C4-2B (cell line): ENCODE data around the gene ZFYVE19.

Experiments
- H3K27ac ChIP-seq: fragments of 450-650 bp; 2 replicates; pipeline ENCODE4 v1.5.1; 2017
- ZFX ChIP-seq: fragments of 450-650 bp; IDR thresholded peaks from 2 replicates; pipeline ENCODE4 v1.6.1; 2017
- TF ChIP-seq, protein P1 (sequence below): fragments of 450-650 bp; conservative IDR thresholded peaks from 2 replicates; pipeline ENCODE4 v1.5.1; 2017; ENCODE audit warnings: mild to moderate bottlenecking

Gene ZFYVE19

DNA sequence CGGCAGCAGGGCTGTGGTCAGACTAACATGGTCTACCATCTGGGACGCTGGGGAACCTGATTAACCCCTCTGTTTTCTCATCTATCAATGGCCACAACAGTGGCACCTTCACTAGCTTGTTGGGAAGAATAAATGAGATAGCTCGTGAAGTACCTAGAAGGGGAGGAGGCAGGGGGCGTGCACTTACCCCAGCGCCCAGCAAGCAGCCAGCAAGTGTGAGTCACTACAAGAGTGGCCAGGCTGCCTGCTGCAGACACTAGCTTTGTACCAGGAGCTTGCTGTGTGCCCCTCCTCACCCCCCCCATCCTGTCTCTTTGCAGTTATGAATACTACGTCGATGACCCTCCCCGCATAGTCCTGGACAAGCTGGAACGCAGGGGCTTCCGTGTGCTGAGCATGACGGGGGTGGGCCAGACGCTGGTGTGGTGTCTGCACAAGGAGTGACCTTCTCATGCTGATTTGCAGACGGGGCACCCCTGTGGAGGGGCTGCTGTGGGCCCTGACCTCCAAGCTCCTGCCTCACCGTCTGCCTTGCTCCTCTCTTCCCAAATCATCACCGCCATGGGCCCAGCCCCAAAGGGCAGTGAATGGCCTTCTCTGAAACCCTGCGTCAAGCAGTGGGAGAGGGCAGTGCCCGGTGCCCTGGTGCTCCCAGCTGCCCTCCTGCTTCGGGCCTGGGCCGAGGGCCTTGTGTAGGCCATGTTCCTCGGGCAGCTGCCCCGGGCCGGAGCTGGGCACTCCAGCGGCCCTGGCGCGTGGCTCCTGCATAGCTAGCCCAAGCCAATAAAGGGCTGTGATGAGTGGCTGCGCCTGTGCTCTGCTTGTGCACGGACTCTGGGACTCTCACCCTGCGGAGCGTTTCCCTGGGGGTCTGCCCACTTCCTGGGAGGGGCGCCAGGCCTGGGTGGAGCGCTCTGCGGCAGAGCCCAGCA, 39.7 kb upstream of the ZFYVE19 start:
- no peak for TF ChIP-seq ZFX
- TF ChIP-seq, protein P1, sequence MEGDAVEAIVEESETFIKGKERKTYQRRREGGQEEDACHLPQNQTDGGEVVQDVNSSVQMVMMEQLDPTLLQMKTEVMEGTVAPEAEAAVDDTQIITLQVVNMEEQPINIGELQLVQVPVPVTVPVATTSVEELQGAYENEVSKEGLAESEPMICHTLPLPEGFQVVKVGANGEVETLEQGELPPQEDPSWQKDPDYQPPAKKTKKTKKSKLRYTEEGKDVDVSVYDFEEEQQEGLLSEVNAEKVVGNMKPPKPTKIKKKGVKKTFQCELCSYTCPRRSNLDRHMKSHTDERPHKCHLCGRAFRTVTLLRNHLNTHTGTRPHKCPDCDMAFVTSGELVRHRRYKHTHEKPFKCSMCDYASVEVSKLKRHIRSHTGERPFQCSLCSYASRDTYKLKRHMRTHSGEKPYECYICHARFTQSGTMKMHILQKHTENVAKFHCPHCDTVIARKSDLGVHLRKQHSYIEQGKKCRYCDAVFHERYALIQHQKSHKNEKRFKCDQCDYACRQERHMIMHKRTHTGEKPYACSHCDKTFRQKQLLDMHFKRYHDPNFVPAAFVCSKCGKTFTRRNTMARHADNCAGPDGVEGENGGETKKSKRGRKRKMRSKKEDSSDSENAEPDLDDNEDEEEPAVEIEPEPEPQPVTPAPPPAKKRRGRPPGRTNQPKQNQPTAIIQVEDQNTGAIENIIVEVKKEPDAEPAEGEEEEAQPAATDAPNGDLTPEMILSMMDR: no peak
- no peak overlapping the region for H3K27ac ChIP-seq

DNA sequence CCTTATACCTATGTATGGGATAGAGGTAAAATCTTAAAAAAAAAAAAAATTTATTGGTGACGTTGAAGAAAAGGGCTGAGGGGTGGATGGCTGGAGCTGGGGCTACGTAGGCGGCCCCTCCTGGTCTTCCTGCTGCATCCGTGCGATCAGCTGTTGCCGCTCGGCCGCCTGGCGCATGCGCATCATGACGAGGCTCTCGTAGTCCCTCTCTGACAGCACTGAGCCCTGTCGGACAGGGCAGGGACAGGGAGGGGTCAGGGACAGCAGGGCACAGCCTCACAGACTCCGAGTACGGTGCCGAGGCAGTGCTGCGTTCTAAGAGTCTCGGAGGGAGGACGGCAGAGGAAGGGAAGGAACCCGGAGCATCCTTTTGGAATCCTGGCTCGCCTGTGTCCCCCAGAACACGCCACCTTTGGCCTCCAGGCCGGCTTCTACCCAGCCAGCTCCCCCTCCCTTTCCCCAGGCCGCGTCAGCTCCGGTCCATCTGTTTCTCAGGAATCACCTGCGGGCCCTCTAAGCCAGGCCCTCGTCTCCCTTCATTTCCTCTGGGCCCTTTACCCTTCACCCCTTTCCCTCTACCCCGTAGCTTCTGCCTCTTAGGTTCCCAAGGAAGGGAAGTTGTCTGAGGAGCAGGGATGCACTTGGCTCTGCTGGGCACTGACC, 38.9 kb upstream of the ZFYVE19 start:
- no peak overlapping the region for H3K27ac ChIP-seq
- no peak for TF ChIP-seq ZFX
- TF ChIP-seq, protein P1: no peak

DNA sequence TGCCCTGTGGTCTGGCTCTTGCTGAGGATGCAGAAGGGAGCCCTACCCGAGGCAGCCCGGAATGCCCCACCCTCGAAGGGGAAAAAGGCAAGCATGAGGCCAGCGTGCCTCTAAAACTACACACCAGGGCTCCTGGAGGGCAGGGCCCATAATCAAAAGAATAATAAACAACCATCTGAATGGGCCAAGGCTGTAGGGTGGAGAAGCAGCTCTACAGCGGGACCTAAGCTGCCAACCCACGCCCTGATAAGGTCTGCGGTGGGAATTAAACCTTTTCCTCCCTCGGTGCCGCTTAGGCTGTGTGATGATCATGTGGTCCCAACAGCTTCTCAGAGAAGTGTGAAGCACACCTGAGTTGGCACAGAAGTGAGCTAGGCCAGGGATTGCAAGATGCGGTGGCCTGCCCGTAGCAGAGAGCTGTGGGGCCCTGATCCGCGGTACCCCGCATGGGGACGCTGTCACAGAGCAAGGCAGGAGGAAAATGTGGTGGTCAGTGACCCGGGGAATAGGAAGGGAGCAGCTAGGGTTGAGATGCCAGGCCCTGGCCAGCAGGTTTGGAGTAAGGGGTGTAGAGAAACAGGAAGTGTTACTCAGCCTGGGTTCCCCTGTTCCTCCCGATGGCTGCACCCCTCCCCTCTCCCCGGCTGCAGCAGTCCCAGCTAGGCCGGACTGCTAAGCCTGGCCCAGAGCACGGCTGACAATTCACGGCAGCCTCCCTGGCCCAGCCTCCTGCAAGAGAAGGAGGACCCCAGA, 38.2 kb upstream of the ZFYVE19 start:
- no peak overlapping the region for H3K27ac ChIP-seq
- TF ChIP-seq, protein P1: no peak
- no peak for TF ChIP-seq ZFX

DNA sequence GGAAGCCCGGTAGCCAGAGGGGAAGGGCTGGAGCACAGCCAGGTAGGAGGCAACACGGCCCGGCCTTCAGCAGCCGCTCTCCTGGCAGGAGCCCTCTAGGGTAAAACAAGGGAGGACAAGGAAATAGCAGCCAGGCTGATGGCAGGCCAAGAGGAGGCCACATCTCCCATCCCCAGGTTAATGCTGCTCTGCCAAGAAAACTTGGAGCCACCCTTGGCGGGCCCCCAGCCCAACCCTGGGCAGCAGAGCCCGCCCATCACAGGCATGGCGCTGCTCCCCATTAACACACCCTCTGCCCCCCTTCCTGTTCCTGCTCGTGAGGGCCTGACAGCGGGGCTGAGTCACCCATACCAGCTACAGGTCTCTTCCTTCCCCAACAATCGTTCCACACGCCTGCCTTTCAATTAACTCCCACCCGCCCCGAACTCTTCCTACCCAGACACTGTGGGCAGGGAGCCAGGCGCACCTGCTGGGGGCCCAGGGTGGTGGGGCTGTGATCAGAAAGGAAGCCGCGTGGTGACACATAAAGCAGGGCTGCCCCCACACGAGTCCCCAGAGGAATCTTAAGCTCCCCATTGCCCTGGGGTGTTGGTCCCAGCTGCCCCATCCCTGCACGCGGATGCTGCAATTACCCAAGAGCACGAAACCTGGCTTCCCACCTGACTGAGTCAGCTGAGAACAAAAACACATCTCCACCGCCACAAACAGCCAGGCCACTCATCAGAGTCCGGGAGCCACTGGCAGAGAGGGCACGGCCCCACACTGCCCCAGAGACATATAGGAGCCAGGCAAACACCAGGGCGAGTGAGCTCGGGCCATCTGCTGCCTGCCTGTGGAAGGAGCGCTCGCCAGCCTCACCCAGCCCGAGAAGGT, 37.4 kb upstream of the ZFYVE19 start, which contains the start of gene C15orf62:
Gene C15orf62 (plus strand): TSS at position 707 of the 873 bp plus-strand sequence. CDS start 516 bp downstream, outside the sequence.
- TF ChIP-seq, protein P1: no peak
- TF ChIP-seq ZFX: no peak
- no peak within 1 kb of the TSS for H3K27ac ChIP-seq

DNA sequence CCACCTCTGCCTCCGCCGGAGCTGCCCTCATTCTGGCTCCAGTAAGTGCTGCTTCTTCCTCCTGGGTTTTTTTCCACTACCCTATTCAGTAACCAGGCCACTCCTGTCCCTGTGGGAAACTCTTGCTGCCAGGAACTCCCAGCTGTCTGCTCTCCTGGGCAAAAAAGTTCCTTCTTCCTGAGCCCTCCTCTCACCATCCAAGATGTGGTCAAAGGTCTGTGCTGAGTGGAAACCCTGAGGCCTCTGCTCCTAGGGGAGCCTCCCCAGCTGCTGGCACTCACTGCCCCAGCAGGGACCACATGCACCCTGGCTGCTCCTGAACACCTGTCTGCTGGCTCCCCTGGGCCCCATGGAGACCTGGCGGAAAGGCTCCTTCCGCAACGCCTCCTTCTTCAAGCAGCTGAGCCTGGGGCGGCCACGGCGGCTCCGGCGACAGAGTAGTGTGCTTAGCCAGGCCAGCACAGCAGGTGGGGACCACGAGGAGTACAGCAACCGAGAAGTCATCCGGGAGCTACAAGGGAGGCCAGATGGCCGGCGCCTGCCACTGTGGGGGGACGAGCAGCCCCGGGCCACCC, 36.7 kb upstream of the ZFYVE19 start:
- H3K27ac ChIP-seq: no peak overlapping the region
- no peak for TF ChIP-seq ZFX
- TF ChIP-seq, protein P1: no peak

DNA sequence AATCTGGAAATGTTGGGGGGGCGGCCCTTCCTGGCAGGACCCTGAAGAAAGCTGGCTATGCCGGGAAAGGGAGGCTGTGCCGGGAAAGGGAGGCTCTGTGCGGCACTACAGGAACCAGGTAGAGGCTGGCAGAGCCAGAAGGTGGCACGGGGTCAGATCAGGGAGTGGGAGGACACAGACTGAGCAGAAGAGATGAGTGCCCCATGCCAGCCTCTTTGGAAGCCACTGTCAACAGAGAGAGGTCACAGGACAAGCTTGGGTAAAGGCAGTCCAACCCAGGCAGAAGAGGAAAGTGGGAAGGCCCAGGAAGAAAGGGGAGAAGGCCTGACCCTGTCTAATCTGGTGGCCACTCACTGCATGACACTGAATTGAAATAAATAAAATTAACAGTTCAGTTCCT, 35.6 kb upstream of the ZFYVE19 start:
- H3K27ac ChIP-seq: no peak overlapping the region
- TF ChIP-seq, protein P1: no peak
- TF ChIP-seq ZFX: no peak
